Activated CD4-positive, alpha-beta T cell treated with anti-CD3 and anti-CD28 coated beads, Interleukin-10, Interleukin-2, amounts not matched to agents 100 ng/mL and 50 ng/mL, durations not matched to agents 16 hours and 8 hours (primary cell): ENCODE measurements around the gene CST5.
"Not testable (repeated sequence)": the region's sequence is repeated elsewhere in the genome, so short reads cannot be mapped to it uniquely, and the experiment has no call there.

Source experiments
- DNase-seq: peaks from one replicate; pipeline ENCODE4 v3.0.0-alpha.2; 2020

CST5 gene

GRCh38 chr20:23887856-23888255 lies 8.3 kb upstream of the CST5 start:
- DNase-seq = no peak

- DNase-seq = no peak
Measured at GRCh38 chr20:23884771-23885162, 5.2 kb upstream of the CST5 start.

GRCh38 chr20:23884136-23884770 lies 4.7 kb upstream of the CST5 start:
- no peak for DNase-seq

- no peak for DNase-seq
Measured at GRCh38 chr20:23881371-23881770, 1.8 kb upstream of the CST5 start.

GRCh38 chr20:23880417-23880816 lies 869 bp upstream of the CST5 start:
- no peak for DNase-seq

GRCh38 chr20:23879811-23880374 lies 345 bp upstream of the CST5 start:
- no peak for DNase-seq

GRCh38 chr20:23878787-23879186 lies 761 bp downstream of the CST5 start:
- DNase-seq = no peak

- DNase-seq = not testable (repeated sequence)
Measured at GRCh38 chr20:23878016-23878542, 1.5 kb downstream of the CST5 start.

GRCh38 chr20:23877524-23877923 lies 2.0 kb downstream of the CST5 start:
- no peak for DNase-seq

GRCh38 chr20:23875606-23876237 lies 3.8 kb downstream of the CST5 start:
- DNase-seq = no peak

- no peak for DNase-seq
Measured at GRCh38 chr20:23874747-23875146, 4.8 kb downstream of the CST5 start.

- no peak for DNase-seq
Measured at GRCh38 chr20:23873370-23874015, 6.1 kb downstream of the CST5 start.

GRCh38 chr20:23872065-23872464 lies 7.5 kb downstream of the CST5 start:
- no peak for DNase-seq

GRCh38 chr20:23870461-23870860 lies 9.1 kb downstream of the CST5 start:
- no peak for DNase-seq

GRCh38 chr20:23869520-23869919 lies 10.0 kb downstream of the CST5 start:
- no peak for DNase-seq

- DNase-seq = no peak
Measured at GRCh38 chr20:23868321-23868720, 11.2 kb downstream of the CST5 start.

GRCh38 chr20:23867152-23867776 lies 12.3 kb downstream of the CST5 start:
- no peak for DNase-seq

- not testable (repeated sequence) for DNase-seq
Measured at GRCh38 chr20:23860771-23861170, 18.8 kb downstream of the CST5 start.

- no peak for DNase-seq
Measured at GRCh38 chr20:23857962-23858595, 21.5 kb downstream of the CST5 start.

- no peak for DNase-seq
Measured at GRCh38 chr20:23856736-23857135, 22.8 kb downstream of the CST5 start.

GRCh38 chr20:23856226-23856625 lies 23.3 kb downstream of the CST5 start:
- DNase-seq = no peak

GRCh38 chr20:23841693-23842092 lies 37.9 kb downstream of the CST5 start:
- no peak for DNase-seq

- no peak for DNase-seq
Measured at GRCh38 chr20:23835716-23836115, 43.8 kb downstream of the CST5 start.
